Measurements from ENCODE around the gene KRT222.

Gene KRT222

GRCh38 chr17:40617678-40618240 is 47.2 kb downstream of the KRT222 start:
- FAIRE-seq (no peak), DNase-seq (ENCODE audit: insufficient read length, low spot score) (no peak)
- TF ChIP-seq CTCF (IDR thresholded peaks at IDR 0.05; ENCODE audit: insufficient read depth, missing control alignments), result no peak

- FAIRE-seq (no peak), DNase-seq (ENCODE audit: insufficient read length, low spot score) (no peak)
- TF ChIP-seq CTCF (IDR thresholded peaks at IDR 0.05; ENCODE audit: insufficient read depth, missing control alignments), result no peak
Measured at GRCh38 chr17:40616592-40616991, 48.4 kb downstream of the KRT222 start.

GRCh38 chr17:40615841-40616476 is 49.0 kb downstream of the KRT222 start:
- DNase-seq (ENCODE audit: insufficient read length, low spot score) (no peak), FAIRE-seq (no peak)
- TF ChIP-seq CTCF (IDR thresholded peaks at IDR 0.05; ENCODE audit: insufficient read depth, missing control alignments), result no peak

GRCh38 chr17:40615068-40615840 is 49.7 kb downstream of the KRT222 start:
- peak; percentile 28 for TF ChIP-seq CTCF (IDR thresholded peaks at IDR 0.05; ENCODE audit: insufficient read depth, missing control alignments)
- DNase-seq (ENCODE audit: insufficient read length, low spot score) (no peak), FAIRE-seq (no peak)

- no peak for DNase-seq (ENCODE audit: insufficient read length, low spot score)
- TF ChIP-seq CTCF (IDR thresholded peaks at IDR 0.05; ENCODE audit: insufficient read depth, missing control alignments), result no peak
- no peak for FAIRE-seq
Measured at GRCh38 chr17:40614431-40615067, 50.4 kb downstream of the KRT222 start.

GRCh38 chr17:40613467-40614154 is 51.4 kb downstream of the KRT222 start:
- no peak for DNase-seq (ENCODE audit: insufficient read length, low spot score)
- no peak for TF ChIP-seq CTCF (IDR thresholded peaks at IDR 0.05; ENCODE audit: insufficient read depth, missing control alignments)
- FAIRE-seq, result no peak

Data from D721Med (cell line).